Measurements from ENCODE around the gene MIOS. TPM values are rescaled to one million over a fixed set of nuclear protein-coding genes. Genes with fewer than 3 reads are reported as not detected.

MIOS gene
- polyA plus RNA-seq, 3 donors: 18.3 to 32.6 (median 20.2) TPM

GRCh38 chr7:7542251-7542835 lies 24.3 kb upstream of the MIOS start:
- H3K79me2 ChIP-seq (ENCODE audit: insufficient read depth, low read length): no peaks in the 10 kb centered on the region
- H3K9ac ChIP-seq (ENCODE audit: insufficient read depth, low read length, poor library complexity, severe bottlenecking): no peak overlapping the region
- H3K9me3 ChIP-seq (replicated peaks in 1 of 2; ENCODE audit: control insufficient read depth in 1 of 2, insufficient read depth in 1 of 2, low read length in 2 of 2): no peaks in the 10 kb centered on the region
- no peaks in the 10 kb centered on the region for H3K9me3 Mint-ChIP-seq
- H3K36me3 ChIP-seq (replicated peaks in 1 of 2; ENCODE audit: control insufficient read depth in 1 of 2, insufficient read depth in 2 of 2, low read length in 2 of 2): no peaks in the 10 kb centered on the region
- DNase-seq: no peak
- H4K20me1 ChIP-seq (ENCODE audit: insufficient read depth, low read length): no peaks in the 10 kb centered on the region
- H3K4me1 ChIP-seq (ENCODE audit: control insufficient read depth in 1 of 2, insufficient read depth in 2 of 2, low read length in 2 of 2): no peaks in the 10 kb centered on the region
- no peak overlapping the region for H3K27ac ChIP-seq (ENCODE audit: low read depth in 1 of 2, low read length in 2 of 2)
- H3K4me1 Mint-ChIP-seq: peaks cover 2% of the 10 kb centered on the region
- H3K4me3 Mint-ChIP-seq: no peak overlapping the region
- intact Hi-C loops (cut with micrococcal nuclease): loop anchor here (5.0 kb wide), 2 partner anchors 440 to 575 kb away; no protein-coding TSS in a partner anchor
- no peak overlapping the region for H3K4me2 ChIP-seq (replicated peaks; ENCODE audit: extremely low read depth, low read length, poor library complexity, severe bottlenecking)
- WGBS (ENCODE audit: insufficient coverage): 26% methylated on average over 3 of the region's 4 CpGs
- H3K4me3 ChIP-seq (replicated peaks in 1 of 3; ENCODE audit: low read depth in 2 of 3, low read length in 3 of 3): no peak overlapping the region
- no peaks in the 10 kb centered on the region for H3K36me3 Mint-ChIP-seq
- no peaks in the 10 kb centered on the region for H3K27me3 ChIP-seq (ENCODE audit: control insufficient read depth in 2 of 2, insufficient read depth in 2 of 2, low read length in 2 of 2)
- no peak overlapping the region for H3K27ac Mint-ChIP-seq
- no peaks in the 10 kb centered on the region for H3K27me3 Mint-ChIP-seq (ENCODE audit: low read depth in 3 of 3)
- no peak for TF ChIP-seq CTCF (IDR thresholded peaks at IDR 0.05)
- no peak overlapping the region for H2AFZ ChIP-seq (ENCODE audit: insufficient read depth, low read depth, low read length, poor library complexity, severe bottlenecking)

GRCh38 chr7:7548407-7548806 lies 18.3 kb upstream of the MIOS start:
- Mint-ChIP-seq H3K27ac (no peak overlapping the region), H3K4me1 (no peaks in the 10 kb centered on the region), H3K4me3 (no peak overlapping the region), H3K9me3 (no peaks in the 10 kb centered on the region), H3K36me3 (no peaks in the 10 kb centered on the region), H3K27me3 (ENCODE audit: low read depth in 3 of 3) (peaks cover 0 to 2% (median 0%) of the 10 kb centered on the region in 3 donors)
- Histone ChIP-seq H3K79me2 (ENCODE audit: insufficient read depth, low read length) (no peaks in the 10 kb centered on the region), H4K20me1 (ENCODE audit: insufficient read depth, low read length) (no peaks in the 10 kb centered on the region), H3K4me1 (ENCODE audit: control insufficient read depth in 1 of 2, insufficient read depth in 2 of 2, low read length in 2 of 2) (no peaks in the 10 kb centered on the region), H3K4me2 (replicated peaks; ENCODE audit: extremely low read depth, low read length, poor library complexity, severe bottlenecking) (no peak overlapping the region), H3K36me3 (replicated peaks in 1 of 2; ENCODE audit: control insufficient read depth in 1 of 2, insufficient read depth in 2 of 2, low read length in 2 of 2) (no peaks in the 10 kb centered on the region), H3K27ac (ENCODE audit: low read depth in 1 of 2, low read length in 2 of 2) (no peak overlapping the region), H2AFZ (ENCODE audit: insufficient read depth, low read depth, low read length, poor library complexity, severe bottlenecking) (no peak overlapping the region), H3K9me3 (replicated peaks in 1 of 2; ENCODE audit: control insufficient read depth in 1 of 2, insufficient read depth in 1 of 2, low read length in 2 of 2) (no peaks in the 10 kb centered on the region), H3K4me3 (replicated peaks in 1 of 3; ENCODE audit: low read depth in 2 of 3, low read length in 3 of 3) (no peak overlapping the region), H3K9ac (ENCODE audit: insufficient read depth, low read length, poor library complexity, severe bottlenecking) (no peak overlapping the region), H3K27me3 (ENCODE audit: control insufficient read depth in 2 of 2, insufficient read depth in 2 of 2, low read length in 2 of 2) (no peaks in the 10 kb centered on the region)
- no peak for TF ChIP-seq CTCF (IDR thresholded peaks at IDR 0.05)
- intact Hi-C loops (cut with micrococcal nuclease): no loop called here
- whole genome bisulfite sequencing (ENCODE audit: insufficient coverage): 100% methylated on average over 3 of the region's 3 CpGs
- DNase-seq: no peak
